ENCODE measurements around the gene FRYL.
"Not testable (repeated sequence)": the region's sequence is repeated elsewhere in the genome, so short reads cannot be mapped to it uniquely, and the experiment has no call there.

FRYL gene

DNA sequence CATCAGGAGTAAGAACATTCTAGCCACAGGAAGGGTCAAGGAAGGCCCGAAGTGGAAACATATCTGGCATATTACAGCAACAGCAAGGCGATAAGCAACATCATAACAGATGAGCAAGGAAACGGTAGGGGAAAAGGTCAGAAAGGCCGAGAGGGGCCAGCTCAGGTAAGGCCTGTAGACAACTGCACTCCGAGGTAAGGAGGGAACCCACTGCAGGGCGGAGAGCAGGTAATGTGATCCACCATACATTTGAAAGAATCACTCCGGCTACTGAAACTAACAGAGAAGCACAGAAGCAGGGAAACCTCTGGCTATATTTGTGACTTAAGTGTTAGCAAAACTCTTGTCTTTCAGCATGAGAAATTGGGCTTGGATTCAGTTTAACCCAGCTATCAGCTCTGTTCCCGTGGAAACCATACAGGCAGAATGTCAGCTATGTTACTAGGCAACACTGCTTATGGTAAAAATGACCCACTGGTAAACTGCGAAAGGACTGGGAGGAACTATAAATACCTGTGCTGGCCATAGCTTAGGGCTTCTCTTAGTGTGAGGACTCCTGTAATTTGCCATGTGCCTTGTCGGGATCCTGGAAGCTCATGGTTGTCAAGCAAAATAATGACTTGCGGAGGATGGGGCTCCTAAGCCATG lies 31.0 kb downstream of the FRYL start:
- TF ChIP-seq, protein P1, sequence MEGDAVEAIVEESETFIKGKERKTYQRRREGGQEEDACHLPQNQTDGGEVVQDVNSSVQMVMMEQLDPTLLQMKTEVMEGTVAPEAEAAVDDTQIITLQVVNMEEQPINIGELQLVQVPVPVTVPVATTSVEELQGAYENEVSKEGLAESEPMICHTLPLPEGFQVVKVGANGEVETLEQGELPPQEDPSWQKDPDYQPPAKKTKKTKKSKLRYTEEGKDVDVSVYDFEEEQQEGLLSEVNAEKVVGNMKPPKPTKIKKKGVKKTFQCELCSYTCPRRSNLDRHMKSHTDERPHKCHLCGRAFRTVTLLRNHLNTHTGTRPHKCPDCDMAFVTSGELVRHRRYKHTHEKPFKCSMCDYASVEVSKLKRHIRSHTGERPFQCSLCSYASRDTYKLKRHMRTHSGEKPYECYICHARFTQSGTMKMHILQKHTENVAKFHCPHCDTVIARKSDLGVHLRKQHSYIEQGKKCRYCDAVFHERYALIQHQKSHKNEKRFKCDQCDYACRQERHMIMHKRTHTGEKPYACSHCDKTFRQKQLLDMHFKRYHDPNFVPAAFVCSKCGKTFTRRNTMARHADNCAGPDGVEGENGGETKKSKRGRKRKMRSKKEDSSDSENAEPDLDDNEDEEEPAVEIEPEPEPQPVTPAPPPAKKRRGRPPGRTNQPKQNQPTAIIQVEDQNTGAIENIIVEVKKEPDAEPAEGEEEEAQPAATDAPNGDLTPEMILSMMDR (conservative IDR thresholded peaks at IDR 0.05; ENCODE audit: control insufficient read depth, insufficient read depth, low read depth, low read length) = no peak
- no peak overlapping the region for H3K4me3 ChIP-seq (ENCODE audit: control insufficient read depth, low read depth, low read length)
- DNase-seq (ENCODE audit: low read depth) = no peak

DNA sequence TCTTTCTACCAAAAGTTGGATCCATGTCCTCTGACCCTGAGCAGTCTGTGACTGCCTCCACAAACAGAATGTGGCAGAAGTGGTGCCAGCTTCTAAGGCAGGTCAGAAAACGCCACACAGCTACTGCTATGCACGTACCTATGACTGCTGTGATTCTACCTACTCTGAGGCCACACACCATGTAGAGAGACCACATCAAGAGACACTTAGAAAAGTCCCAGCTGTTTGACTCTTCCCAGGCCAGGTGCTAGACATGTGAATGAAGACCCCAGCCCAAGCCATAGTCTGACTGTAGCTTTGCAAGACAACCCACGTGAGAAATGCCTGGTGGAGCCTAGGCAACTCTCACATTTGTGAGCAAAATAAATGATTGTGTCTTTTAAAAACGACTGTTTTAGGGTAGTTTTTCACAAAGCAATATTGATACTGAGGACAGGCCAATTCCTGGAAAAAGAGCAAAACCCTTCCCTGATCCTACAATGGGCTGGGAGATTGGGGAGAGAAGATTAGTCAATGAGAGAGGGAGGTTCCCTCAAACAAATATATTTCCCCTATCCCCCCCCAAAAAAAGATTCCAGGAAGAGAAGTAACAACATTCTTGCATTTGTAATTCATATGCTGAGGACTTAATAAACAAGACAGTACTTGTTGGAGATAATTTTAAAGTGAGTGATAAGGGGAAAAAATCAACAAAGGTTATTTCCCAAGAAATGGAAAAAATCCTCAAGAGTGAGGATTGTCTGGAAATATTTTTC lies 33.3 kb downstream of the FRYL start:
- H3K4me3 ChIP-seq (ENCODE audit: control insufficient read depth, low read depth, low read length) = no peak overlapping the region
- DNase-seq (ENCODE audit: low read depth) = no peak
- TF ChIP-seq, protein P1 (conservative IDR thresholded peaks at IDR 0.05; ENCODE audit: control insufficient read depth, insufficient read depth, low read depth, low read length) = no peak

DNA sequence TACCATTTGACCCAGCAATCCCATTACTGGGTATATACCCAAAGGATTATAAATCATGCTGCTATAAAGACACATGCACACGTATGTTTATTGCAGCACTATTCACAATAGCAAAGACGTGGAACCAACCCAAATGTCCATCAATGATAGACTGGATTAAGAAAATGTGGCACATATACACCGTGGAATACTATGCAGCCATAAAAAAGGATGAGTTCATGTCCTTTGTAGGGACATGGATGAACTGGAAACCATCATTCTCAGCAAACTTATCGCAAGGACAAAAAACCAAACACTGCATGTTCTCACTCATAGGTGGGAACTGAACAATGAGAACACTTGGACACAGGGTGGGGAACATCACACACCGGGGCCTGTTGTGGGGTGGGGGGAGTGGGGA lies 34.9 kb downstream of the FRYL start:
- H3K4me3 ChIP-seq (ENCODE audit: control insufficient read depth, low read depth, low read length) = not testable (repeated sequence)

DNA sequence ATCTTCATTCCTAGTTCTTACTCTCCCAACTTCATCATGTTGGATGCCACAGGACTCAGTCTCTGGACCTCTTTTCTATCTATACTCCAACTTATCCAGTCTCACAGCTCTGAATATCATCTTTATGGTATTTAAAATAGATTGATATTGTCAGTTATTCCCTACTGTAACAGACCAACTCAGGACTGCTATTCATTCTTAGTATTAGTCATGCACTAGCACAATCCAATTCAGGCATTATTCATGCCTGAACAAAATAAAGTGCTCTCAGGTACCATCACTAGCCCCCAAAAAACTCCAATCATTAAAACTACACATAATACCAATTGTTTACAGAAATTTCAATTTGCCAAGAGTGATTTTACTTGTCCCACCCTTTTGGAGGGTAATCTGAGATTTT lies 37.7 kb downstream of the FRYL start:
- peak; percentile 16 for DNase-seq (ENCODE audit: low read depth)
- TF ChIP-seq, protein P1 (conservative IDR thresholded peaks at IDR 0.05; ENCODE audit: control insufficient read depth, insufficient read depth, low read depth, low read length) = no peak

More for the DNA sequence above, 34.9 kb downstream of the FRYL start:
- not testable (repeated sequence) for DNase-seq (ENCODE audit: low read depth)

DNA sequence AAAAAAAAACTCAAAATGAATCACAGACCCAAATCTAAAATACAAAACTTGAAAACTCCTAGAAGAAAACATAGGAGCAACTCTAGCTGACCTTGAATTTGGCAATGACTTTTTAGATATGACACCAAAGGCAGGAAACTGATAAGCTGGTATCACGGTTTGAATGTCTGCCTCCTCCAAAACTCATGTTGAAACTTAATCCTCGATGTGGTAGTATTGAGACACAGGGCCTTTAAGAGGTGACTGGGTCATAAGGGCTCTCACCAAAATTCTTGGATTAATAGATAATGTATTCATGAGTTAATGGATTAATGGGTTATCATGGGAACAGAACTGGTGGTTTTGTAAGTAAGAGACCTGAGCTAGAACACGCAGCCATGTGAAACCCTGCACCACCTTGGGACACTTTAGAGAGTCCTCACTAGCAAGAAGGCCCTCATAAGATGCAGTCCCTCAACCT lies 40.5 kb downstream of the FRYL start:
- TF ChIP-seq, protein P1 (conservative IDR thresholded peaks at IDR 0.05; ENCODE audit: control insufficient read depth, insufficient read depth, low read depth, low read length) = no peak
- H3K4me3 ChIP-seq (ENCODE audit: control insufficient read depth, low read depth, low read length) = no peak overlapping the region
- DNase-seq (ENCODE audit: low read depth) = no peak

More for the DNA sequence above, 37.7 kb downstream of the FRYL start:
- H3K4me3 ChIP-seq (ENCODE audit: control insufficient read depth, low read depth, low read length) = no peak overlapping the region

DNA sequence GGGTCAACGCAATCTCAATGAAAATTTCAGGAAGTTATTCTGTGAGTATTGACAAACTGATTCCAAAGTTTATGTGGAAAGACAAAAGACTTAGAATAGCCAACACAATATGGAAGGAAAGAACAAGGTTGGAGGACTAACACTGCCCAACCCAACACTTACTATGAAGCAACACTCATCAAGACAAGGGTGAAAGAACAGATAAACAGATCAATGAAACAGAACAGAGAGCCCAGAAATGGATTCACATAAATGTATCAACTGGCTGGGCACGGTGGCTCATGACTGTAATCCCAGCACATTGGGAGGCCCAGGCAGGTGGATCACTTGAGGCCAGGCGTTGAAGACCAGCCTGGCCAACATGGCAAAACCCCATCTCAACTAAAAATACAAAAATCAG lies 41.2 kb downstream of the FRYL start:
- no peak for DNase-seq (ENCODE audit: low read depth)
- TF ChIP-seq, protein P1 (conservative IDR thresholded peaks at IDR 0.05; ENCODE audit: control insufficient read depth, insufficient read depth, low read depth, low read length) = no peak
- no peak overlapping the region for H3K4me3 ChIP-seq (ENCODE audit: control insufficient read depth, low read depth, low read length)

DNA sequence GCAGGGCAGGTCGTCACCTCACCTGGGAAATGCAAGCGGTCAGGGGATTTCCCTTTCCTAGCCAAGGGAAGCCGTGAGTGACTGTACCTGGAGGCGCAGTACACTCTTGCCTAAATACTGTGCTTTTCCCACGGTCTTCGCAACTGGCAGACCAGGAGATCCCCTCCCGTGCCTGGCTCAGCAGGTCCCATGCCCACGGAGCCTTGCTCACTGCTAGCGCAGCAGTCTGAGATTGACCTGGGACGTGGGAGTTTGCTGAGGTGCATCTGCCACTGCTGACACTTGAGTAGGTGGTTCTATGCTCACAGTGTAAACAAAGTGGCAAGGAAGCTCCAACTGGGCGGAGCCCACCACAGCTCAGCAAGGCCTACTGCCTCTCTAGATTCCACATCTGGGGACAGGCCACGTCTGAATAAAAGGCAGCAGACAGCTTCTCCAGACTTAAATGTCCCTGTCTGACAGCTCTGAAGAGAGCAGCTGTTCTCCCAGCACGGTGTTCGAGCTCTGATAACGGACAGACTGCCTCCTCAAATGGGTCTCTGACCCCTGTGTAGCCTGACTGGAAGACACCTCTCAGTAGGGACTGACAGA lies 51.1 kb downstream of the FRYL start:
- not testable (repeated sequence) for DNase-seq (ENCODE audit: low read depth); H3K4me3 ChIP-seq (ENCODE audit: control insufficient read depth, low read depth, low read length)

All from fibroblast of mammary gland (primary cell).